GM21717 (cell line): Measurements from ENCODE around the gene ARSD.
"Not testable (repeated sequence)": the region's sequence is repeated elsewhere in the genome, so short reads cannot be mapped to it uniquely, and the experiment has no call there.

Experiments
- ATAC-seq: cut with Tn5 transposase; IDR thresholded peaks from one replicate; pipeline ENCODE4 v1.9.1; 2021; ENCODE audit warnings: mild to moderate bottlenecking, moderate library complexity; ENCODE audit not compliant: unreplicated experiment

The ARSD gene

DNA sequence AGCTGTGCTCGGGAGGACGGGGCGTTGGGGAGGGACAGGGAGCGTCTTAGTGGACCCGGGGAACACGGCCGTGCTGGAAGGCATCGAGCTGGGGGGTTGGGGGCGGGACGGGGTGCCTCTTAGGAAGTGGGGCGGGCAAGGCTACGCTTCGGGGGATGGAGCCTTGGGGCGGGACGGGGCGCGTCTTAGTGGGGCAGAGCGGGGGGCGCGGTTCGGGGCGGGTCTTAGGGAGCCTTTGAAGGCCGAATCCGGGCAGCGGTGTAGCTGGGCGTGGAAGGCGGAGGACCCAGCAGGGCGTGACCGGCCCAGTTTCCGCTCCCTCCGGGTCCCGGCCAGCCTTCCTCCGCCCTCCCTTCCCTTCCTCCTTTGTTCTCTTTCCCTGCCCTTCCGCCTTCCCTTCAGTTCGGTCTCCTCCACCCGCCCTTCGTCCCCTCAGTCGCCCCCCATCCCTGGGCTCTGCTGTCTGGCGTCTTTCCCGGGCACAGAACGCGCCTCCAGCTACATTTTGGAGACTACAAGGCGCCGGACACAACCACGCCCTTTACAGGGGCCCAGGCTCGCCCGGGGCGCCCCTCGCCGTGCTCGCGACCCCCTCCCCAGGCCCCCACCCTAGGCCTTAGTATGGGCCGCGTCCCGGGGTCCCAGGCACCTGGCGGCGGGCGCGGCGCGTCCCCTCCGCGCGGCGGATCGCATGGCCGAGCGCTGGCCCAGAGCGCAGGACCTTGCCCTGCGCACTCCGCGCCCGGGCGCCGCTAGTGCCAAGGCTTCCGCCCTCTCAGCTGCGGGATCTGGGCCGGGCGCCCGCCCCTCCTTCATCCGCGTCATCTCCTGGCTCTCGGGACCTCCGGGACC lies at the start of gene ARSD:
TSS of gene ARSD (minus strand) at position 757 of the 852 bp plus-strand sequence. CDS start at position 693, 64 bp downstream.
- peak; percentile 95 for ATAC-seq

DNA sequence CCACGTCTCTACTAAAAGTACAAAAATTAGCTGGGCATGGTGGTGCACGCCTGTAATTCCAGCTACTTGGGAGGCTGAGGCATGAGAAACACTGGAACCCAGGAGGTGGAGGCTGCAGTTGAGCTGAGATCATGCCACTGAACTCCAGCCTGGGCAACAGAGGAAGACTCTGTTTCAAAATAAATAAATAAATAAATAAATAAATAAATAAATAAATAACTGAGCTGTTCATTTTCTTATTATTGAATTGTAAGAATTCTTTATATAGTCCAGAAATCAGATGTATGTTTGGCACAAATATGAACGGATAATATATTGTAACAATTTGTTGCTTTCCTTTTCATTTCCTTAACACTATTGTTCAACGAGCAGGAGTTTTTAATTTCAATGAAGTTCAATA lies 49.5 kb upstream of the ARSD start:
- ATAC-seq, result not testable (repeated sequence)

DNA sequence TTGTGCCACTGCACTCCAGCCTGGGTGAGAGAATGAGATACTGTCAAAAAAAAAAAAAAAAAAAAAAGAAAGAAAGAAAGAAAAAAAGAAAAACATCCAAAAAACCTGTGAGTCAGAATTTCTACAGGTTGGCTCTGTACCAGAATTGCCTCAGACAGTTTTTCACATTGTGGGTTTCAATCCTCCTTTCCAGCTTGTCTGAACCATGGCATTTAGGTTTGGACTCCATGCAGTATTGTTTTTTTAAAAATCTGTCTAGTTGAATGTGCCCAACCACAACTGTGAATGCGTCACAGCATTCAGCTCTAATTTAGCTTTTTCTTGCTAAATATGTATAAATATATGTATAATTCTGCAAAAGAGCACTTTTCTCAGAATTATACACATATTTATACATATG lies 45.8 kb upstream of the ARSD start:
- no peak for ATAC-seq

- ATAC-seq, result no peak
Observed at GRCh38 chrX:2972391-2972790, 43.3 kb upstream of the ARSD start.

GRCh38 chrX:2969021-2969420 lies 39.9 kb upstream of the ARSD start:
- ATAC-seq, result no peak

DNA sequence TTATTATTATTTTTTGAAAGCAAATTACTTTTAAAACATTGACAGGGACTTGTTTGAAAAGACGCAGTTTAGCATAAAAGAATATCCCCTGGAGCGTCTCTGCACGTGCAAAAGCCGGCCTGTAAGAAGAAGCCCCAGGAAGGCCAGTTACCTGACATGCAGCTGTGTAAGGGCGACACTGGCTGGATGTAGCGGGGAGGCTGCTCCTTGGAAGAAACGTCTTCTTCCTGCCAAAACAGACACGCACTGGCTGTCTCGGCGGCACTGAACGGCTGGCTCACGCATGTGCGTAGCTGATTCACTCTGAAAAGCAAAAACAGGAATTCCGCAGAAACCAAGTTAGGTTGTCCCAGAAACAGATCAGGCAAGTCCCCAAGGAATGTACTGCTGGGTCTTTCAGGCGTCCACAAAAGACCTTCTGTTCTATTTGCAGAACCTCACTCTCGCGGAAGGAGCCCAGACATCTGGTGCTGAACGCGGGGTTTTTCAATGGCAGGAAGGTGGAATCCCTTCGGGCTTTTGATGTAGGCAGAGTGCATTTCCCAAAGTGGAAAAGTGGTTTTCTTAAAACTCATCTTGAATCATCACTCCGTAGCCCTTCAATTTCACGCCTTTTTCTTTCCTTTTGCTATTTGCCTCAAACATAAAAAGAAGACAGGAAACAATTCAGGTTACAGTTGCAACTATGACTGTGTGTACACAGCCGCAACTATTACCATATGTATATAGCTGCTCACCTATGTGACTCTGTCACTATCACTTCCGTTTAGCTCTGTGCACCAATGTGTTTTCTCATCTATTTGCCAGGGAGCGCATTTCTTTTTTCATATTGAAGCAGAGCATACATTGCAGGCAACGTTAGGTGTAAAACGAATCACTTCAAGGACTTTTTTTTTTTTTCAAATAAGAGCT lies 39.1 kb upstream of the ARSD start:
- no peak for ATAC-seq

DNA sequence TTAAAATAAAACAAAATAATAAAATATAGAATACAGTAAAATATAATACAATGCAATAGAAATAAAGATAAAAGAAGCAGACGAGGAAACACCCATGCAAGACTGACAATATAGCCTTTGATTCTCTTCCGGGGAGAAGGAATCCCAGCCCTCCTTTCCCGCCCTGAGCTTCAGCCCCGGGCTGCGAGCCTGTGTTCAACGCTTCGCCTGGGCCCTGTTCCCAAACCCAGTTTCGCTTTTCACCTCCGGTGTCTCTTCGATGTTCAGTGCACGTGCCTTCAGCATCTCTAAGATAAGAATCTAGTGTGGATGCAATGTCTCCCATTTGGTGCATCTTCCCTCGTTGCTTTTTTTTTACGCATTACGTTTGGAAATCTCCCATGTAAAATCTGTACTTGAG lies 38.4 kb upstream of the ARSD start:
- ATAC-seq, result no peak

- no peak for ATAC-seq
Observed at GRCh38 chrX:2967012-2967411, 37.9 kb upstream of the ARSD start.

DNA sequence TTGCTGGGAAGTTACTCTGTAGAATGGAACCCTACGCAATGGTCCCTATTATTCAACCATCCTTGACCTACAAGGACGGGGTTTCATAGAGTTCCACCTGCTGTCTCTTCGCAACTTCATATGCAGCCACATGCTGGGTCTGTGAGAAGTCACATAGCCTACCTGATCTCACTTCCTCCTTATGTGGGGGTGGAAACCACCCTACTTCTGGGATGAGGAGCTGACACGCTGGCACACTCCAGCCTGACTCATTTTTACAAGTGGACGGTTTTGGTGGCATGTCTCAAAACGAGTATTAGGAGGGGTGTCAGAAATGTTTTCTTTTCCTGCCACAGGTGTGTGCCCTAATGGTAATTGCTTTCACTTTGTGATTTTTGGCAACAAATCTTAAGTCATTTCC lies 36.8 kb upstream of the ARSD start:
- peak; percentile 90 for ATAC-seq

GRCh38 chrX:2963992-2964794 lies 35.1 kb upstream of the ARSD start:
- ATAC-seq, result not testable (repeated sequence)

- not testable (repeated sequence) for ATAC-seq
Observed at GRCh38 chrX:2963449-2963848, 34.3 kb upstream of the ARSD start.

DNA sequence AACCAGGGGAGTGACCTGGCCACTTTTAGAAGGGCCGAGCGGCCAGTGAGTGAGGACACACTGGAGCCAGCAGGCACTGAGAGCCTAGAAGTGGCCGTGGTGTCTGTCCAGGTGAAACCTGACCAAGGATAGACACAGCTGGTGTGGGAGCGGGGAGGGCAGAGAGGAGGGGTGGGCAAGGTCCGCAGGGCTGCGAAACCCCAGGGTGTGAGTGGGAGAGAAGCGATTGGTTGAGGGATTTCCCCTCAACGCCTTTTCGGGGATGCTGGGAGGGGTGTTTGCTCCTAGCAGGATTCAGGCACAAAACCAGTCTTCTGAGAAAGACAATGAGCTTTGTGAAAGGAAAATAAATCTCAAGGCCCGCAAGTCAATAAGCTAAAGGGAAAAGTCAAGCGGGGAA lies 33.2 kb upstream of the ARSD start:
- ATAC-seq, result no peak

- no peak for ATAC-seq
Observed at GRCh38 chrX:2960861-2961515, 31.8 kb upstream of the ARSD start.

- ATAC-seq, result no peak
Observed at GRCh38 chrX:2958199-2958598, 29.1 kb upstream of the ARSD start.

- ATAC-seq, result no peak
Observed at GRCh38 chrX:2955838-2956237, 26.7 kb upstream of the ARSD start.

DNA sequence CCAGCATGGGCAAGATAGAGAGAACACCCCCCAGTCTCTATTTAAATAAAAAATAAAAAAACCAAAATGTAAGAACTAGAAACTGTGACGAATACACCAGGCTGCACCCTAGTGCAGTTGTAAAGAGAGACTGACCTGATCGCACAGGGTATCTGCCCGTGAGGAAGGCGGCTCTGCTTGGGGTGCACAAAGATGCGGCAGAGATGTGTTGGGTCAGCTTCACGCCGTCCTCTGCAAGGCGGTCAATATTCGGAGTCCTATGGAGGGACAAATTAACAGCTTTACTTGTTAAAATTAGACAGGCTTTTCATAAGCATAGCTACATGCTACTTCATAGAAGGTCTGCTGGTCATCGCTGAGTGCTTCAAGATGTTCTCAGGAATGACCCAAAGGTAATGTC lies 26.1 kb upstream of the ARSD start:
- ATAC-seq, result no peak

- no peak for ATAC-seq
Observed at GRCh38 chrX:2954541-2954940, 25.4 kb upstream of the ARSD start.

DNA sequence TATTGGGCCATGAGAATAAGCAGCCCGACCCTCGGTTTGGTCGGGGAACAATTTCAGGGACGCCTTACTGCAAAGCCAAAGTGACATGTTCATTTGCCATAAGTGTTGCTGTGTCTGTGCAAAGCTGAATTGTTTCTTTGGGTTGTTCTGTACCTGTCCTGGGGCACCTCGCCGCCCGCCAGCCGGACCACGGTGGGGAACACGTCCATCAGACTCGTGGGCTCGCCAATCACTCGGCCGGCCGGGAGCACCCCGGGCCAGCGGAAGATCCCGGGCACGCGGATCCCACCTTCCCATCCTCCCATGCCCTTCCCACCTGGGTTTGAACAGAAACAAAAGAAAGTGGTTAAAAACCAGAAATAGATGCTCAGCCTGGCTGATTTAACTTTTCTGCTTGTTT lies 8.8 kb upstream of the ARSD start:
- ATAC-seq, result not testable (repeated sequence)

DNA sequence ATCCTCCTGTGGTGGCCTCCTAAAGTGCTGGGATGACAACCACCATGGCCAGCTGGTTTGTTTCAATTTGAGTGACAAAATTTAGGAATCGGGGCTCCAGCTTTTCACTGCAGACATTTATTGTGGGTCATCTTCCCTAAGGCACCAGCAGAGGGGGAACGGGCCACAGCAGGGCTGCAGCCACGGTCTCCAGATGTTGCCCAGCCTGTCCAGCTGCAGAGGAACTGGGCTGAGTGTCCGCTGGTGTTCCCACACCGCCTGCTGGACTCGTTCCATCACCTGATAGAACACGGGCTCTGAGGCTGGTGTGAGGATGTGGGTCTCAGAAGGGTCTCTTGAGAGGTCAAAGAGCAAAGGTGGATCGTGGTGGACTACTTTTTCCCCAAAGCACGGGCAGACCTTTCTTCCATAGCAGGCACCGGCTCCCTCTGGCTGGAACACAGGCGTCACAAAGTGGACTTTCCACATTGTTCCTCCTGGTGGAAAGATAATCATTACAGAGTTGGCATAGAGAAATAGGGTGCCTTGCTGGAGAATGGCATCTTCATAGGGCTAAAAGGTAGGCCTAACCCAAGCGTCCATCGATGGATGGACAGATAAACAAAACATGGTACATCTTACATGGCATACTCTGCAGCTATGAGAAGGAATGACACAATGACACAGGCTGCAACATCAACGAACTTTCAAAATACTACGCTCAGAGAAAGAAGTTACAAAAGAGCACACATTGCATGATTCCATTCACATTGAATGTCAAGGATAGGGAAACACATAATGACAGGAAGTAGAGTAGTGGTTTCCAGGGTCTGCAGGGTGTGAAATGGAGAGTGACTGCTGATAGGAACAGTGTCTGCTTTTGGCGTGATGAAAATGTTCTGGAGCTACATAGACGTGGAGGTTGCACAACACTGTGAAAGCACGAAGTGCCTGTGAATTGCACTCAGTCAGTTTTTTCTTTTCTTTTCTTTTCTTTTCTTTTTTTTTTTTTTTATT lies 5.9 kb upstream of the ARSD start:
- ATAC-seq, result no peak
